ENCODE measurements around the gene RAPGEF4.

The RAPGEF4 gene

DNA sequence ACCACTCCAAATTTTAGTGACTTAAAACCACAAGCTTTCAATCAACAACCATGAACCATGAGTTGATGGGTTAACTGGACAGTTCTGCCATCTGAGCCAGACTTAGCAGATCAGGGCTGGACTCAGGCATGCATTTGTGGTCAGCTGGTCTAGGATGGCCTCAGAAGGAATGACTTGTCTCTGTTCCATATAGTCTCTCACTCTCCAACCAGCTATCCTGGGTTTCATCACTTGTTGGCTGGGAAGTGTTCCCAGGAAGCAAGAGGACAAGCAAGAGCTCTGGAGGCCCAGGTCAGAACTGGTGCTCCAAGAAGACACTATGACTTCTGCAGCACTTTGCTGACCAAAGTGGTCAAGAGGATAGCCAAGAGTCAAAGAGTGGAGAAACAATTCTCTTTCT lies 322.5 kb downstream of the RAPGEF4 start:
- Histone ChIP-seq H2AFZ (ENCODE audit: low read length) (no peak overlapping the region), H3K4me3 (ENCODE audit: low read length in 2 of 2) (no peak overlapping the region), H3K23ac (ENCODE audit: low read depth, low read length, poor library complexity) (no peak overlapping the region), H3K18ac (ENCODE audit: low read length) (no peak overlapping the region), H2BK5ac (ENCODE audit: low read length) (no peak overlapping the region), H2BK120ac (ENCODE audit: low read depth, low read length) (no peak overlapping the region), H3K9ac (ENCODE audit: low read depth, low read length, poor library complexity) (no peak overlapping the region), H3K9me3 (replicated peaks in 1 of 2; ENCODE audit: control insufficient read depth in 2 of 2, insufficient read depth in 1 of 2, low read depth in 1 of 2, low read length in 2 of 2) (peaks cover 3 to 5% of the 10 kb centered on the region in 2 donors), H3K79me1 (ENCODE audit: low read depth, low read length) (no peaks in the 10 kb centered on the region), H3K36me3 (replicated peaks in 1 of 2; ENCODE audit: control insufficient read depth in 2 of 2, insufficient read depth in 2 of 2, low read length in 2 of 2) (no peaks in the 10 kb centered on the region), H3K4ac (ENCODE audit: low read length) (no peak overlapping the region), H3K27ac (replicated peaks; ENCODE audit: low read length) (no peak overlapping the region), H2BK12ac (ENCODE audit: low read length) (no peak overlapping the region), H3K4me1 (ENCODE audit: control insufficient read depth in 2 of 2, insufficient read depth in 1 of 2, low read depth in 1 of 2, low read length in 2 of 2) (peaks cover 2 to 4% of the 10 kb centered on the region in 2 donors), H3K14ac (ENCODE audit: low read length) (no peak overlapping the region), H2AK5ac (ENCODE audit: low read depth, low read length) (no peak overlapping the region), H3K4me2 (ENCODE audit: insufficient read depth, low read length, poor library complexity, severe bottlenecking) (no peak overlapping the region), H3K27me3 (ENCODE audit: control insufficient read depth in 3 of 3, insufficient read depth in 3 of 3, low read depth in 1 of 3, low read length in 3 of 3) (no peaks in the 10 kb centered on the region), H2BK15ac (ENCODE audit: low read length) (no peak overlapping the region), H4K8ac (ENCODE audit: low read depth, low read length) (no peak overlapping the region), H4K91ac (ENCODE audit: low read depth, low read length, poor library complexity) (no peak overlapping the region)
- DNase-seq (ENCODE audit: low spot score), result no peak

DNA sequence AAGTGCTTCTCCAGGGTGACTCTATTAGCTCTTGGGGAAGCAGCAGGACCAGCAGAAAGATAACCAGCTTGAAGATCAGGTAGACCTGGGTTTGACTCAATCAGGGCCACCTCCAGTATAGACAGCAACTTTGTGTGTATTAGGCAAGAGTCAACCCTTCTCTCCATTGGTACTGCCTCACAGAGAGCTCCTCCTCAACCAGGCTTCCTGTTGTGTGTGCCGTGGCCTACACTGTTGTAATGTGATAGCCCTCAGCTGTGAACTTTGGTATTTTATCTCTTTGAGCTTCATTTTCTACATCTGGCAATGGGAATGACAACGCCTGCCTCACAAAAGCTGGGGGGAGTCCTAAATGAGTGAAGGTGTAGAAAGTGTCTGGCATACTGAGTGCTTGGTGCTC lies 323.0 kb downstream of the RAPGEF4 start:
- H3K36me3 ChIP-seq (replicated peaks in 1 of 2; ENCODE audit: control insufficient read depth in 2 of 2, insufficient read depth in 2 of 2, low read length in 2 of 2), result no peaks in the 10 kb centered on the region
- no peaks in the 10 kb centered on the region for H3K79me1 ChIP-seq (ENCODE audit: low read depth, low read length)
- no peak overlapping the region for H3K4me3 ChIP-seq (ENCODE audit: low read length in 2 of 2)
- WGBS, 2 donors (ENCODE audit: extremely low coverage in 2 of 2, insufficient read length in 2 of 2, insufficient replicate concordance in 1 of 2), result no CpG with 5 or more reads among the region's 2 CpGs
- no peak overlapping the region for H3K4me2 ChIP-seq (ENCODE audit: insufficient read depth, low read length, poor library complexity, severe bottlenecking)
- peaks cover 2 to 4% of the 10 kb centered on the region in 2 donors for H3K4me1 ChIP-seq (ENCODE audit: control insufficient read depth in 2 of 2, insufficient read depth in 1 of 2, low read depth in 1 of 2, low read length in 2 of 2)
- no peak overlapping the region for H3K14ac ChIP-seq (ENCODE audit: low read length)
- no peak overlapping the region for H4K8ac ChIP-seq (ENCODE audit: low read depth, low read length)
- H2AFZ ChIP-seq (ENCODE audit: low read length), result no peak overlapping the region
- no peak overlapping the region for H2BK120ac ChIP-seq (ENCODE audit: low read depth, low read length)
- no peak overlapping the region for H3K18ac ChIP-seq (ENCODE audit: low read length)
- H3K27ac ChIP-seq (replicated peaks; ENCODE audit: low read length), result no peak overlapping the region
- H2BK5ac ChIP-seq (ENCODE audit: low read length), result no peak overlapping the region
- no peak overlapping the region for H3K9ac ChIP-seq (ENCODE audit: low read depth, low read length, poor library complexity)
- no peak overlapping the region for H4K91ac ChIP-seq (ENCODE audit: low read depth, low read length, poor library complexity)
- no peak for DNase-seq (ENCODE audit: low spot score)
- H3K9me3 ChIP-seq (replicated peaks in 1 of 2; ENCODE audit: control insufficient read depth in 2 of 2, insufficient read depth in 1 of 2, low read depth in 1 of 2, low read length in 2 of 2), result peaks cover 3 to 5% of the 10 kb centered on the region in 2 donors
- no peak overlapping the region for H2BK15ac ChIP-seq (ENCODE audit: low read length)
- H3K4ac ChIP-seq (ENCODE audit: low read length), result no peak overlapping the region
- no peak overlapping the region for H2AK5ac ChIP-seq (ENCODE audit: low read depth, low read length)
- H3K27me3 ChIP-seq (ENCODE audit: control insufficient read depth in 3 of 3, insufficient read depth in 3 of 3, low read depth in 1 of 3, low read length in 3 of 3), result no peaks in the 10 kb centered on the region
- H3K23ac ChIP-seq (ENCODE audit: low read depth, low read length, poor library complexity), result no peak overlapping the region
- no peak overlapping the region for H2BK12ac ChIP-seq (ENCODE audit: low read length)

GRCh38 chr2:173059292-173059691 lies 323.6 kb downstream of the RAPGEF4 start:
- Histone ChIP-seq H4K91ac (ENCODE audit: low read depth, low read length, poor library complexity) (no peak overlapping the region), H3K79me1 (ENCODE audit: low read depth, low read length) (no peaks in the 10 kb centered on the region), H2BK5ac (ENCODE audit: low read length) (no peak overlapping the region), H3K18ac (ENCODE audit: low read length) (no peak overlapping the region), H3K4me2 (ENCODE audit: insufficient read depth, low read length, poor library complexity, severe bottlenecking) (no peak overlapping the region), H3K4me3 (ENCODE audit: low read length in 2 of 2) (no peak overlapping the region), H3K9ac (ENCODE audit: low read depth, low read length, poor library complexity) (no peak overlapping the region), H3K4ac (ENCODE audit: low read length) (no peak overlapping the region), H2AK5ac (ENCODE audit: low read depth, low read length) (no peak overlapping the region), H2BK120ac (ENCODE audit: low read depth, low read length) (no peak overlapping the region), H3K27me3 (ENCODE audit: control insufficient read depth in 3 of 3, insufficient read depth in 3 of 3, low read depth in 1 of 3, low read length in 3 of 3) (no peaks in the 10 kb centered on the region), H2BK15ac (ENCODE audit: low read length) (no peak overlapping the region), H3K4me1 (ENCODE audit: control insufficient read depth in 2 of 2, insufficient read depth in 1 of 2, low read depth in 1 of 2, low read length in 2 of 2) (peaks cover 2 to 4% of the 10 kb centered on the region in 2 donors), H2BK12ac (ENCODE audit: low read length) (no peak overlapping the region), H3K36me3 (replicated peaks in 1 of 2; ENCODE audit: control insufficient read depth in 2 of 2, insufficient read depth in 2 of 2, low read length in 2 of 2) (no peaks in the 10 kb centered on the region), H3K9me3 (replicated peaks in 1 of 2; ENCODE audit: control insufficient read depth in 2 of 2, insufficient read depth in 1 of 2, low read depth in 1 of 2, low read length in 2 of 2) (peaks cover 3 to 5% of the 10 kb centered on the region in 2 donors), H4K8ac (ENCODE audit: low read depth, low read length) (no peak overlapping the region), H3K27ac (replicated peaks; ENCODE audit: low read length) (no peak overlapping the region), H3K14ac (ENCODE audit: low read length) (no peak overlapping the region), H3K23ac (ENCODE audit: low read depth, low read length, poor library complexity) (no peak overlapping the region), H2AFZ (ENCODE audit: low read length) (no peak overlapping the region)
- no CpG with 5 or more reads among the region's 3 CpGs for WGBS, 2 donors (ENCODE audit: extremely low coverage in 2 of 2, insufficient read length in 2 of 2, insufficient replicate concordance in 1 of 2)
- no peak for DNase-seq (ENCODE audit: low spot score)

- Histone ChIP-seq H2BK120ac (ENCODE audit: low read depth, low read length) (no peak overlapping the region), H2AFZ (ENCODE audit: low read length) (no peak overlapping the region), H4K8ac (ENCODE audit: low read depth, low read length) (no peak overlapping the region), H3K9me3 (replicated peaks in 1 of 2; ENCODE audit: control insufficient read depth in 2 of 2, insufficient read depth in 1 of 2, low read depth in 1 of 2, low read length in 2 of 2) (peaks cover 3 to 5% of the 10 kb centered on the region in 2 donors), H3K9ac (ENCODE audit: low read depth, low read length, poor library complexity) (no peak overlapping the region), H4K91ac (ENCODE audit: low read depth, low read length, poor library complexity) (no peak overlapping the region), H3K18ac (ENCODE audit: low read length) (no peak overlapping the region), H3K4me2 (ENCODE audit: insufficient read depth, low read length, poor library complexity, severe bottlenecking) (no peak overlapping the region), H3K36me3 (replicated peaks in 1 of 2; ENCODE audit: control insufficient read depth in 2 of 2, insufficient read depth in 2 of 2, low read length in 2 of 2) (no peaks in the 10 kb centered on the region), H3K27ac (replicated peaks; ENCODE audit: low read length) (no peak overlapping the region), H2BK15ac (ENCODE audit: low read length) (no peak overlapping the region), H3K4me1 (ENCODE audit: control insufficient read depth in 2 of 2, insufficient read depth in 1 of 2, low read depth in 1 of 2, low read length in 2 of 2) (peaks cover 2 to 4% of the 10 kb centered on the region in 2 donors), H3K4ac (ENCODE audit: low read length) (no peak overlapping the region), H3K27me3 (ENCODE audit: control insufficient read depth in 3 of 3, insufficient read depth in 3 of 3, low read depth in 1 of 3, low read length in 3 of 3) (no peaks in the 10 kb centered on the region), H2BK5ac (ENCODE audit: low read length) (no peak overlapping the region), H2AK5ac (ENCODE audit: low read depth, low read length) (no peak overlapping the region), H3K23ac (ENCODE audit: low read depth, low read length, poor library complexity) (no peak overlapping the region), H3K79me1 (ENCODE audit: low read depth, low read length) (no peaks in the 10 kb centered on the region), H3K4me3 (ENCODE audit: low read length in 2 of 2) (no peak overlapping the region), H2BK12ac (ENCODE audit: low read length) (no peak overlapping the region), H3K14ac (ENCODE audit: low read length) (no peak overlapping the region)
- no CpG with 5 or more reads among the region's 5 CpGs for WGBS, 2 donors (ENCODE audit: extremely low coverage in 2 of 2, insufficient read length in 2 of 2, insufficient replicate concordance in 1 of 2)
- no peak for DNase-seq (ENCODE audit: low spot score)
Measured at GRCh38 chr2:173059971-173060461, 324.4 kb downstream of the RAPGEF4 start.
